Esophagus squamous epithelium (tissue), 5 donors: ENCODE results near the gene IGF1R. TPM values are rescaled to one million over a fixed set of nuclear protein-coding genes. Genes with fewer than 3 reads are reported as not detected.

ENCODE experiments used
- DNase-seq: peaks from one replicate; lab custom pipeline; 2025; lab: John Stamatoyannopoulos, UW
- H3K27ac ChIP-seq, 4 donors: fragments of 200-600 bp; sonication (generic); one replicate each; pipeline ENCODE4 v1.5.1; 2016 to 2019; ENCODE audit warnings: mild to moderate bottlenecking in 1 of 4
- H3K27me3 ChIP-seq, 4 donors: fragments of 200-600 bp; sonication (generic); 1 replicate in 3 of 4; 2 replicates in 1 of 4; pipeline versions ENCODE4 v1.5.1 to v1.6.0; 2017 to 2021; ENCODE audit warnings: antibody characterized with exemption in 1 of 4
- H3K36me3 ChIP-seq, 3 donors: fragments of 200-600 bp; sonication (generic); one replicate each; pipeline ENCODE4 v1.5.1; 2016 to 2019
- H3K4me1 ChIP-seq, 3 donors: fragments of 200-600 bp; sonication (generic); one replicate each; pipeline ENCODE4 v1.5.1; 2017 to 2019
- H3K4me3 ChIP-seq, 4 donors: fragments of 200-600 bp; sonication (generic); 1 replicate in 3 of 4; 2 replicates in 1 of 4; pipeline ENCODE4 v1.5.1; 2016 to 2019; ENCODE audit warnings: mild to moderate bottlenecking in 2 of 4, moderate library complexity in 1 of 4
- H3K9me3 ChIP-seq, 3 donors: fragments of 200-600 bp; sonication (generic); one replicate each; pipeline ENCODE4 v1.5.1; 2016 to 2019
- CTCF ChIP-seq, 6 experiments: fragments of 450-650 bp in 4 of 6; fragments of 200-600 bp in 2 of 6; sonication (generic) in 2 of 6; IDR thresholded peaks; one replicate each; pipeline ENCODE4 v1.5.1; 2016 to 2019; ENCODE audit warnings: antibody characterized with exemption in 6 of 6, mild to moderate bottlenecking in 4 of 6, moderate library complexity in 4 of 6
- POLR2A ChIP-seq, 4 donors: fragments of 450-650 bp; IDR thresholded peaks; one replicate each; pipeline ENCODE4 v1.6.1; 2017; ENCODE audit warnings: antibody characterized with exemption in 4 of 4, mild to moderate bottlenecking in 4 of 4, moderate library complexity in 3 of 4
- WGBS, 2 donors: methylation state at CpG; one replicate each; pipeline ENCODE4 v1.1.5; 2018; 5-methylcytosine and 5-hydroxymethylcytosine counted together
- intact Hi-C: fragments of 100-400 bp; cut with DNase I; formaldehyde crosslinking; loops from one replicate; pipeline ENCODE4 v1.15.0; 2022
- total RNA-seq, 4 donors: library from RNA; depleted of rRNA; stranded (reverse); fragments of >200 nt; gene quantifications; one replicate each; pipeline ENCODE4 v1.1.0, GENCODE V29; 2016
- donor health status: DM: yes; HTN: yes; CAD: no.

IGF1R gene
- total RNA-seq, 4 donors from 2014 or later, result 20.5 to 54.8 (median 40.4) TPM

DNA sequence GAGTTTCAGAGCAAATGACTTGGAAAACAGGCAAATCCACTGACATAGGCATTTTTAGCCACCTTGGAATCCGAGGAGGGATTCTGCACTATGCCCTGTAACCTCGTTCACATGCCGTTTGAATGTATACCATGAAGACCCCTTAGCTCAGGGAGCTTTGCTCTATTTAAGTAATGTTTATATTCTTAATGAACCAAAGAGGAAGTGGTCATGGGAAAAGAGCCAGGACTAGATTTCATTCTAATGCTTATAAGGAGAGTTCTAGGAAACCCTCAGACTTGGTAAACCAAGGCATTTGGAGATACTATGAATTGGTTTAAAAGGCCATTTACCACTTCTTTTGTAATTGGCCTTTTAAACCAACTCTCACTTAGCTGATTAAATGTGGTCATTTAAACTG, 178.9 kb downstream of the IGF1R start:
- Histone ChIP-seq H3K36me3 (peaks cover 0 to 25% (median 0%) of the 10 kb centered on the region in 3 donors), H3K9me3 (peaks cover 0 to 49% (median 17%) of the 10 kb centered on the region in 3 donors), H3K4me1 (peaks cover 0 to 20% (median 0%) of the 10 kb centered on the region in 3 donors), H3K4me3 (no peak overlapping the region), H3K27ac (no peak overlapping the region), H3K27me3 (no peaks in the 10 kb centered on the region)
- DNase-seq, result no peak
- WGBS, 2 donors, result 70% methylated on average over 3 of the region's 3 CpGs
- intact Hi-C loops, result no loop called here
- TF ChIP-seq CTCF (IDR thresholded peaks at IDR 0.05), result no peak
- TF ChIP-seq POLR2A (IDR thresholded peaks at IDR 0.05), result no peak

DNA sequence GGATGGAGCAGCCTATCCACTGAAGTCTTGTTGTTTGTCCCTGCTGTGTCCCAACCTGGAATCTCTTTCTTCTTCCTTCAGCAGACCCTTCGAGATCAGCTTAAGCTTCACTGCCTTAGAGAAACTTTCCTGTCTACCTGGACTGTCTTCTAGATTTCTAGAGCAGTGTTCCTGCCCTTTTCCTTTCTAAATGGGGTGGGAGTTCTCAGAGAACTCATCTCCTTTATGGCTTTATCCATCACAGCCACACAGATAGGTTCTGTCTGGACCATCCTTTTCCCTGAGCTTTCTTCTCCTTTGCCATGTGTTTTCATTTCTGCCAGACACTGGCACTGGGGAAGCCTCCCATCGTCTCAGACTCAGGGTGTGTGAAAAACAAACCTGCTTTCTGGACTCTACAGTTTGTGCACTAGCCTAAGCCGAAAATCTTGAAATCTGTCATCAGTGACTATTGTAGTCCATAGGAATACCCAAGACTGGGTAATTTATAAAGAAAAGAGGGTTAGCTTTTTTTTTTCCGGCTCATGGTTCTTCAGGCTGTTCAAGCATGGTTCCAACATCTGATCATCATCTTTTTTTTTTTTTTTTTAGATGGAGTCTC, 181.8 kb downstream of the IGF1R start:
- H3K36me3 ChIP-seq, result peaks cover 0 to 21% (median 0%) of the 10 kb centered on the region in 3 donors
- intact Hi-C loops, result no loop called here
- peaks cover 0 to 49% (median 17%) of the 10 kb centered on the region in 3 donors for H3K9me3 ChIP-seq
- no peak overlapping the region for H3K27ac ChIP-seq
- H3K4me1 ChIP-seq, result peaks cover 0 to 6% (median 0%) of the 10 kb centered on the region in 3 donors
- TF ChIP-seq POLR2A (IDR thresholded peaks at IDR 0.05) (no peak), CTCF (IDR thresholded peaks at IDR 0.05) (no peak)
- H3K27me3 ChIP-seq, result no peaks in the 10 kb centered on the region
- 89 to 95% methylated on average over 4 of the region's 4 CpGs for WGBS, 2 donors
- no peak overlapping the region for H3K4me3 ChIP-seq
- no peak for DNase-seq

- 73 to 78% methylated on average over 1 of the region's 1 CpG for WGBS, 2 donors
- no peak overlapping the region for H3K4me3 ChIP-seq
- H3K27me3 ChIP-seq, result no peaks in the 10 kb centered on the region
- DNase-seq, result no peak
- no peak for TF ChIP-seq CTCF (IDR thresholded peaks at IDR 0.05)
- intact Hi-C loops, result no loop called here
- no peak overlapping the region for H3K27ac ChIP-seq
- peaks cover 0 to 21% (median 16%) of the 10 kb centered on the region in 3 donors for H3K9me3 ChIP-seq
- peaks cover 0 to 13% (median 6%) of the 10 kb centered on the region in 3 donors for H3K4me1 ChIP-seq
- H3K36me3 ChIP-seq, result peaks cover 0 to 14% (median 0%) of the 10 kb centered on the region in 3 donors
Observed at GRCh38 chr15:98834976-98835375, 186.6 kb downstream of the IGF1R start.

DNA sequence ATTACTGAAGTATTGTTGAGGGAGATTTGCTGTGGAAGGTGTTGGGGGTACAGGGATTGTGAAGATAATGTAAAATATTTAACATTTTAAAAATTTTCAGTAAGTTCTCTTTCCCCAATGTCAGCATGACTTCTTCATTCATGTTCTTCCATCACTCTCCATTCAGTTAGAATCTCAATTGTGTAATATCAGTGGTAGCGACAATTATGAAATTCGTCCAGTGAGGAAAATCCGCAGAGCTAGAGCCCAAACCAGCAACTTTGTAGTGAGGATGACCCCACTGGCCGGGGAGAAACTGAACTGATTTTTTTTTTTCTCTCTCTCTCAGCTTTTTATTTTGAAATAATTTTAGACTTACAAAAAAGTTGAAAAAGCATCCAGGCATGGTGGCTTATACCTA, 187.5 kb downstream of the IGF1R start:
- WGBS, 2 donors, result 73 to 77% methylated on average over 4 of the region's 4 CpGs
- intact Hi-C loops, result no loop called here
- no peak for DNase-seq
- TF ChIP-seq CTCF (IDR thresholded peaks at IDR 0.05) (no peak), POLR2A (IDR thresholded peaks at IDR 0.05) (no peak)
- no peaks in the 10 kb centered on the region for H3K27me3 ChIP-seq
- no peak overlapping the region for H3K4me3 ChIP-seq
- peaks cover 0 to 13% (median 6%) of the 10 kb centered on the region in 3 donors for H3K4me1 ChIP-seq
- H3K9me3 ChIP-seq, result peaks cover 0 to 12% (median 7%) of the 10 kb centered on the region in 3 donors
- peaks cover 0 to 5% (median 0%) of the 10 kb centered on the region in 3 donors for H3K36me3 ChIP-seq
- H3K27ac ChIP-seq, result no peak overlapping the region

GRCh38 chr15:98838387-98839259, 190.3 kb downstream of the IGF1R start:
- 53 to 67% methylated on average over 4 to 5 of the region's 5 CpGs for WGBS, 2 donors
- TF ChIP-seq POLR2A (IDR thresholded peaks at IDR 0.05), result no peak
- intact Hi-C loops, result no loop called here

More at GRCh38 chr15:98838387-98839259, 190.3 kb downstream of the IGF1R start:
- Histone ChIP-seq H3K27ac (no peak overlapping the region), H3K9me3 (no peaks in the 10 kb centered on the region), H3K36me3 (no peaks in the 10 kb centered on the region), H3K27me3 (no peaks in the 10 kb centered on the region), H3K4me1 (peaks cover 0 to 19% (median 6%) of the 10 kb centered on the region in 3 donors), H3K4me3 (no peak overlapping the region)
- no peak for DNase-seq
